Activated CD4-positive, alpha-beta memory T cell treated with anti-CD3 and anti-CD28 coated beads for 36 hours (primary cell): ENCODE measurements around the gene FOXJ3. TPM values are rescaled to one million over a fixed set of nuclear protein-coding genes. Genes with fewer than 3 reads are reported as not detected.

Experiments
- CTCF ChIA-PET: fragments of 350-600 bp; sonication (Branson Sonifier 250); formaldehyde crosslinking; loops from one replicate; lab custom pipeline; 2021; ENCODE audit warnings: antibody characterized with exemption, inconsistent platforms; lab: Charles Lee
- POLR2A ChIA-PET: fragments of 350-600 bp; sonication (Branson Sonifier 250); formaldehyde crosslinking; loops from one replicate; lab custom pipeline; 2021; ENCODE audit warnings: antibody characterized with exemption; lab: Charles Lee
- DNase-seq: peaks from one replicate; pipeline ENCODE4 v3.0.0-alpha.2; 2020
- H3K27ac Mint-ChIP-seq: one replicate; pipeline ENCODE4 v1.8.0; 2021; ENCODE audit warnings: mixed read lengths
- H3K27me3 Mint-ChIP-seq: one replicate; pipeline ENCODE4 v1.8.0; 2021; ENCODE audit warnings: mixed read lengths
- H3K36me3 Mint-ChIP-seq: one replicate; pipeline ENCODE4 v1.8.0; 2021; ENCODE audit warnings: mixed read lengths
- H3K4me1 Mint-ChIP-seq: one replicate; pipeline ENCODE4 v1.8.0; 2021; ENCODE audit warnings: low read depth, mixed read lengths
- H3K4me3 Mint-ChIP-seq: one replicate; pipeline ENCODE4 v1.8.0; 2021; ENCODE audit warnings: mild to moderate bottlenecking, mixed read lengths
- H3K9me3 Mint-ChIP-seq: one replicate; pipeline ENCODE4 v1.8.0; 2021; ENCODE audit warnings: mixed read lengths
- intact Hi-C: fragments of 100-400 bp; cut with micrococcal nuclease; formaldehyde crosslinking; loops from one replicate; pipeline ENCODE4 v1.15.1; 2023
- total RNA-seq, 2 experiments: library from RNA; stranded (reverse); gene quantifications; one replicate each; pipeline ENCODE4 v1.2.3, GENCODE V29; 2021

The FOXJ3 gene
- total RNA-seq, 2 experiments from 2014 or later, result 37.3 to 40.8 TPM

GRCh38 chr1:42179900-42180329 lies 155.1 kb downstream of the FOXJ3 start:
- Mint-ChIP-seq H3K4me3 (no peak overlapping the region), H3K4me1 (no peaks in the 10 kb centered on the region), H3K27ac (no peak overlapping the region), H3K36me3 (peaks cover 9% of the 10 kb centered on the region), H3K9me3 (no peaks in the 10 kb centered on the region), H3K27me3 (no peaks in the 10 kb centered on the region)
- CTCF ChIA-PET, result no interaction called here
- no peak for DNase-seq
- POLR2A ChIA-PET, result no interaction called here
- intact Hi-C loops, result loop anchor here (5.0 kb wide), 1 partner anchor 152 kb away; no protein-coding TSS in a partner anchor

- Mint-ChIP-seq H3K4me3 (no peak overlapping the region), H3K27ac (no peak overlapping the region), H3K27me3 (no peaks in the 10 kb centered on the region), H3K9me3 (no peaks in the 10 kb centered on the region), H3K36me3 (peaks cover 5% of the 10 kb centered on the region), H3K4me1 (no peaks in the 10 kb centered on the region)
- CTCF ChIA-PET, result no interaction called here
- intact Hi-C loops, result loop anchor here (5.0 kb wide), 1 partner anchor 153 kb away; no protein-coding TSS in a partner anchor
- DNase-seq, result no peak
- POLR2A ChIA-PET, result no interaction called here
These were observed 155.8 kb downstream of the FOXJ3 start for GRCh38 chr1:42179275-42179674.

GRCh38 chr1:42178249-42178648 lies 156.8 kb downstream of the FOXJ3 start:
- CTCF ChIA-PET, result no interaction called here
- no peak for DNase-seq
- POLR2A ChIA-PET, result no interaction called here
- H3K4me1 Mint-ChIP-seq, result no peaks in the 10 kb centered on the region
- intact Hi-C loops, result loop anchor here (5.0 kb wide), 1 partner anchor 154 kb away; no protein-coding TSS in a partner anchor
- no peaks in the 10 kb centered on the region for H3K9me3 Mint-ChIP-seq
- H3K36me3 Mint-ChIP-seq, result peaks cover 5% of the 10 kb centered on the region
- H3K4me3 Mint-ChIP-seq, result no peak overlapping the region
- H3K27me3 Mint-ChIP-seq, result no peaks in the 10 kb centered on the region
- no peak overlapping the region for H3K27ac Mint-ChIP-seq

- Mint-ChIP-seq H3K4me1 (no peaks in the 10 kb centered on the region), H3K27me3 (no peaks in the 10 kb centered on the region), H3K27ac (no peak overlapping the region), H3K4me3 (no peak overlapping the region), H3K36me3 (peaks cover 5% of the 10 kb centered on the region), H3K9me3 (no peaks in the 10 kb centered on the region)
- no peak for DNase-seq
- ChIA-PET POLR2A (no interaction called here), CTCF (interaction anchor here (0.7 kb wide), 1 partner anchor 604 kb away, joined by 3 read pairs; no protein-coding TSS in a partner anchor)
- intact Hi-C loops, result loop anchor here (5.0 kb wide), 1 partner anchor 155 kb away; no protein-coding TSS in a partner anchor
These were observed 157.5 kb downstream of the FOXJ3 start for GRCh38 chr1:42177541-42177981.

- ChIA-PET POLR2A (no interaction called here), CTCF (interaction anchor here (0.7 kb wide), 1 partner anchor 603 kb away, joined by 3 read pairs; no protein-coding TSS in a partner anchor)
- Mint-ChIP-seq H3K36me3 (peaks cover 5% of the 10 kb centered on the region), H3K27ac (no peak overlapping the region), H3K4me3 (no peak overlapping the region), H3K4me1 (no peaks in the 10 kb centered on the region), H3K9me3 (no peaks in the 10 kb centered on the region), H3K27me3 (no peaks in the 10 kb centered on the region)
- peak; percentile 20 for DNase-seq
- intact Hi-C loops, result loop anchor here (5.0 kb wide), 1 partner anchor 155 kb away; no protein-coding TSS in a partner anchor
These were observed 158.0 kb downstream of the FOXJ3 start for GRCh38 chr1:42176902-42177519.

GRCh38 chr1:42175314-42176054 lies 159.6 kb downstream of the FOXJ3 start:
- intact Hi-C loops, result loop anchor here (5.0 kb wide), 1 partner anchor 157 kb away; no protein-coding TSS in a partner anchor
- POLR2A ChIA-PET, result no interaction called here
- no peak overlapping the region for H3K27ac Mint-ChIP-seq

GRCh38 chr1:42173961-42174735 lies 160.9 kb downstream of the FOXJ3 start:
- no peak overlapping the region for H3K27ac Mint-ChIP-seq

More at GRCh38 chr1:42175314-42176054, 159.6 kb downstream of the FOXJ3 start:
- Mint-ChIP-seq H3K9me3 (no peaks in the 10 kb centered on the region), H3K27me3 (no peaks in the 10 kb centered on the region), H3K4me3 (no peak overlapping the region), H3K36me3 (peaks cover 5% of the 10 kb centered on the region), H3K4me1 (no peaks in the 10 kb centered on the region)
- CTCF ChIA-PET, result interaction anchor here (0.6 to 3.6 kb wide), 10 partner anchors 12 to 601 kb away, joined by 3 to 20 read pairs (median 6); partner anchors contain the start of gene GUCA2A
- DNase-seq, result no peak

GRCh38 chr1:42173155-42173933 lies 161.7 kb downstream of the FOXJ3 start:
- no peak overlapping the region for H3K27ac Mint-ChIP-seq
- H3K4me3 Mint-ChIP-seq, result no peak overlapping the region
- H3K9me3 Mint-ChIP-seq, result no peaks in the 10 kb centered on the region
- no peaks in the 10 kb centered on the region for H3K27me3 Mint-ChIP-seq
- no peaks in the 10 kb centered on the region for H3K4me1 Mint-ChIP-seq
- ChIA-PET POLR2A (no interaction called here), CTCF (interaction anchor here (0.5 to 3.6 kb wide), 68 partner anchors 9 to 697 kb away, joined by 3 to 30 read pairs (median 4); partner anchors contain the start of genes CCDC30, FOXJ3 and GUCA2A)
- intact Hi-C loops, result loop anchor here (2.0 kb wide), 1 partner anchor 27 kb away; no protein-coding TSS in a partner anchor
- H3K36me3 Mint-ChIP-seq, result peaks cover 3% of the 10 kb centered on the region
- peak; percentile 74 for DNase-seq

More at GRCh38 chr1:42173961-42174735, 160.9 kb downstream of the FOXJ3 start:
- H3K4me3 Mint-ChIP-seq, result no peak overlapping the region
- no peaks in the 10 kb centered on the region for H3K4me1 Mint-ChIP-seq
- intact Hi-C loops, result loop anchor here (2.0 kb wide), 1 partner anchor 27 kb away; no protein-coding TSS in a partner anchor
- ChIA-PET POLR2A (no interaction called here), CTCF (interaction anchor here (0.5 to 3.6 kb wide), 68 partner anchors 8 to 698 kb away, joined by 3 to 30 read pairs (median 4); partner anchors contain the start of genes CCDC30, FOXJ3 and GUCA2A)
- H3K36me3 Mint-ChIP-seq, result peaks cover 3% of the 10 kb centered on the region
- H3K9me3 Mint-ChIP-seq, result no peaks in the 10 kb centered on the region
- no peaks in the 10 kb centered on the region for H3K27me3 Mint-ChIP-seq
- no peak for DNase-seq

GRCh38 chr1:42172381-42173133 lies 162.5 kb downstream of the FOXJ3 start:
- Mint-ChIP-seq H3K4me3 (no peak overlapping the region), H3K27me3 (no peaks in the 10 kb centered on the region), H3K36me3 (peaks cover 3% of the 10 kb centered on the region), H3K4me1 (no peaks in the 10 kb centered on the region), H3K9me3 (no peaks in the 10 kb centered on the region), H3K27ac (no peak overlapping the region)
- ChIA-PET CTCF (interaction anchor here (0.8 to 3.6 kb wide), 27 partner anchors 9 to 658 kb away, joined by 3 to 30 read pairs (median 7); partner anchors contain the start of genes CCDC30 and GUCA2A), POLR2A (no interaction called here)
- intact Hi-C loops, result loop anchor here (2.0 kb wide), 1 partner anchor 26 kb away; no protein-coding TSS in a partner anchor
- no peak for DNase-seq

GRCh38 chr1:42171679-42172266 lies 163.3 kb downstream of the FOXJ3 start:
- peaks cover 1% of the 10 kb centered on the region for H3K36me3 Mint-ChIP-seq
- ChIA-PET CTCF (interaction anchor here (0.8 to 3.6 kb wide), 4 partner anchors 9 to 39 kb away, joined by 3 to 20 read pairs (median 14); no protein-coding TSS in a partner anchor), POLR2A (no interaction called here)
- no peaks in the 10 kb centered on the region for H3K9me3 Mint-ChIP-seq
- intact Hi-C loops, result loop anchor here (2.0 kb wide), 1 partner anchor 25 kb away; no protein-coding TSS in a partner anchor
- no peak overlapping the region for H3K27ac Mint-ChIP-seq
- no peaks in the 10 kb centered on the region for H3K4me1 Mint-ChIP-seq
- H3K4me3 Mint-ChIP-seq, result no peak overlapping the region
- H3K27me3 Mint-ChIP-seq, result no peaks in the 10 kb centered on the region
- DNase-seq, result no peak
